ENCODE data around the gene GMPS. TPM values are rescaled to one million over a fixed set of nuclear protein-coding genes. Genes with fewer than 3 reads are reported as not detected.

The GMPS gene
- total and polyA plus RNA-seq, 9 of the 15 experiments (the other 6 are each of a cell fraction or from before 2014, with no cell fraction given): 73.7 to 282 (median 156) TPM

- no peak overlapping the region for H3K27ac ChIP-seq (ENCODE audit: extremely low read depth, low read depth, low read length)
- FAIRE-seq (no peak), DNase-seq (ENCODE audit: extremely low read depth in 1 of 4, low spot score in 3 of 4) (no peak), ATAC-seq (no peak)
- peaks cover 7% of the 10 kb centered on the region; the same call in 2 of the 3 replicates for H3K36me3 ChIP-seq (ENCODE audit: control insufficient read depth, insufficient read depth, low read length)
- H3K4me2 ChIP-seq (ENCODE audit: insufficient read depth, low read length): no peak overlapping the region
- in situ Hi-C loops (cut with MboI): no loop called here
- no peaks in the 10 kb centered on the region for H3K4me1 ChIP-seq (replicated peaks in 1 of 2; ENCODE audit: control insufficient read depth in 2 of 2, insufficient read depth in 2 of 2, low read length in 2 of 2)
- intact Hi-C loops (cut with micrococcal nuclease): no loop called here
- no peak overlapping the region for H2AFZ ChIP-seq (ENCODE audit: low read depth, low read length)
- H3K4me3 ChIP-seq: no peak overlapping the region
- H3K9me3 ChIP-seq (replicated peaks; ENCODE audit: control insufficient read depth, insufficient read depth, low read depth, low read length): no peaks in the 10 kb centered on the region
- no peaks in the 10 kb centered on the region for H3K79me2 ChIP-seq (ENCODE audit: control insufficient read depth, insufficient read depth, low read length)
- ChIA-PET POLR2A (interaction anchor here (1.1 kb wide), 1 partner anchor 19 kb away, joined by 4 read pairs; no protein-coding TSS in a partner anchor), CTCF (ENCODE audit: low intra/inter-chr PET ratio) (no interaction called here)
- no TSS peak for BruUV-seq (replicated peaks)
- WGBS (ENCODE audit: insufficient coverage, low coverage, missing lambda C conversion rate): 85% methylated on average over 2 of the region's 2 CpGs
- no peaks in the 10 kb centered on the region for H3K9me1 ChIP-seq (ENCODE audit: control insufficient read depth, insufficient read depth, low read length)
- H3K9ac ChIP-seq (ENCODE audit: insufficient read depth in 1 of 2, low read depth in 2 of 2, low read length in 2 of 2): no peak overlapping the region
- no peaks in the 10 kb centered on the region for H4K20me1 ChIP-seq (replicated peaks; ENCODE audit: control insufficient read depth, insufficient read depth, low read length)
- TF ChIP-seq CREM (IDR thresholded peaks at IDR 0.05; ENCODE audit: low read depth) (no peak), NCOA1 (IDR thresholded peaks at IDR 0.05; ENCODE audit: low read depth) (no peak), RFX7 (CRISPR knock-in tag; IDR thresholded peaks at IDR 0.05) (no peak), ZFP91 (CRISPR knock-in tag; IDR thresholded peaks at IDR 0.05) (no peak), ATF3 (IDR thresholded peaks at IDR 0.05) (peak; percentile 35; the same call in 1 of the 2 replicates), ATF3 (CRISPR knock-in tag; conservative IDR thresholded peaks at IDR 0.05) (no peak), RBM25 (IDR thresholded peaks at IDR 0.05; ENCODE audit: low read depth, low read length, severe bottlenecking) (no peak), TSC22D4 (tag; IDR thresholded peaks at IDR 0.05) (no peak)
- H3K27me3 ChIP-seq (ENCODE audit: control insufficient read depth in 2 of 2, insufficient read depth in 2 of 2, low read length in 2 of 2): no peaks in the 10 kb centered on the region
These were observed 75.7 kb downstream of the GMPS start for GRCh38 chr3:155946178-155946577.

Measured in K562 (cell line).